SU-DHL-6 (cell line): ENCODE results near the gene ABHD4.

Source experiments
- EZH2phosphoT487 ChIP-seq: fragments of 200-600 bp; sonication (generic), shearing (Covaris generic); conservative IDR thresholded peaks from 2 replicates; pipeline ENCODE4 v1.6.1; 2018; ENCODE audit warnings: mild to moderate bottlenecking, antibody characterized with exemption, low read length, moderate library complexity, mixed read lengths
- TF ChIP-seq, protein P1 (sequence below): fragments of 200-600 bp; sonication (generic); IDR thresholded peaks from one replicate; pipeline ENCODE4 v1.5.1; 2017; ENCODE audit warnings: antibody characterized with exemption, mild to moderate bottlenecking, low read length, moderate library complexity; ENCODE audit not compliant: insufficient read depth, poor library complexity, severe bottlenecking

DNA sequence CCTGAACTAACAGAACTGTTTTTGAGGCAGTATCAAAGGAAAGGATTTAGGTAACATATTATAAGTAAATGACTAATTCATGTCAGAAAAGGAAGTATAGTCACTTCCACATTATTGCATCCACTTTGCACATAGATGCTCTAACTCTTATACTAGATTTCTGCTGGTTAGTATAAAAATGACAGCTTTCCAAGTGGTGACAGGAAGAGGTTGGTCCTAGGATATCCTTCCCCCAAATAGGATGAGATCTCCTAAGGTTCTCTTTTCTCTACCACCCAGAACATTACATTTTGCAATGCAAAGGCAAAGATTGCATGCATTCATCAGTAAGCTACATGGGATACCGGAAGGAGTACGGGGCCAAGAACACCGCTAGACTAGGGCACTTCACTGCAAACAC is 24.3 kb upstream of the ABHD4 start:
- TF ChIP-seq, protein P1, sequence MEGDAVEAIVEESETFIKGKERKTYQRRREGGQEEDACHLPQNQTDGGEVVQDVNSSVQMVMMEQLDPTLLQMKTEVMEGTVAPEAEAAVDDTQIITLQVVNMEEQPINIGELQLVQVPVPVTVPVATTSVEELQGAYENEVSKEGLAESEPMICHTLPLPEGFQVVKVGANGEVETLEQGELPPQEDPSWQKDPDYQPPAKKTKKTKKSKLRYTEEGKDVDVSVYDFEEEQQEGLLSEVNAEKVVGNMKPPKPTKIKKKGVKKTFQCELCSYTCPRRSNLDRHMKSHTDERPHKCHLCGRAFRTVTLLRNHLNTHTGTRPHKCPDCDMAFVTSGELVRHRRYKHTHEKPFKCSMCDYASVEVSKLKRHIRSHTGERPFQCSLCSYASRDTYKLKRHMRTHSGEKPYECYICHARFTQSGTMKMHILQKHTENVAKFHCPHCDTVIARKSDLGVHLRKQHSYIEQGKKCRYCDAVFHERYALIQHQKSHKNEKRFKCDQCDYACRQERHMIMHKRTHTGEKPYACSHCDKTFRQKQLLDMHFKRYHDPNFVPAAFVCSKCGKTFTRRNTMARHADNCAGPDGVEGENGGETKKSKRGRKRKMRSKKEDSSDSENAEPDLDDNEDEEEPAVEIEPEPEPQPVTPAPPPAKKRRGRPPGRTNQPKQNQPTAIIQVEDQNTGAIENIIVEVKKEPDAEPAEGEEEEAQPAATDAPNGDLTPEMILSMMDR: no peak
- no peak for TF ChIP-seq EZH2phosphoT487
